ENCODE data around the gene JPH3. TPM values are rescaled to one million over a fixed set of nuclear protein-coding genes. Genes with fewer than 3 reads are reported as not detected.

Gene JPH3
- total RNA-seq, 2 experiments from 2014 or later, result 0.07 to 0.09 TPM

DNA sequence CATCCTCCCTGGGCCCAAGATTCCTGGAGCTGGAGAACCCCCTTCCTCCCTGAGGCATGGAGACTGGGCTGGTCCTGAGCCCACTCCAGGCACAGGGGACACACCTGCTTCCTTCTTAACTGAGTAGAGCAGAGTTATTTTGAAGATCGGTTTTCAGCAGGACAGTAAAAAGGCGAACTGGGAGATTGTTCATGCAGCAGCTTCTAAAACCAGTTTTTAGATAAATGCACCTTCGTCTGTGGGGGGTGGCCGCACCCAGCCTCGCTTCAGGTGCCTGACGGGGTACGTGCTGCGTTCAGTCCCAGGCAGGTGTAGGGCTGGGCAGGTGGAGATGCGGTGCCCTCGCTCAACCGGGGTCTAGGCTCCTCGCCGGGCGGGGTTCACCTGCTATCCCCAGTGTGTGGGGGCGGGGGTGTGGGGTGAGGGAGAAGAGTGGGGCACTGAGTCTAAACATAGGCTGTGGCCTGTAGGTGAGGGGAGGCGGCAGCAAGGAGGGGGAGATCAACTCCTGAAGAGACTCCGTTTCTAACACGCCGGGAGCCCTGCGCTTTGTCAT is 69.5 kb downstream of the JPH3 start:
- H3K27ac Mint-ChIP-seq, result no peak overlapping the region
- intact Hi-C loops (cut with micrococcal nuclease), result no loop called here
- ATAC-seq, result no peak
- H3K27me3 Mint-ChIP-seq, result no peaks in the 10 kb centered on the region
- no peaks in the 10 kb centered on the region for H3K36me3 Mint-ChIP-seq (ENCODE audit: low read depth)
- no peaks in the 10 kb centered on the region for H3K4me1 Mint-ChIP-seq (ENCODE audit: low read depth)
- DNase-seq, result no peak
- ChIA-PET POLR2A (no interaction called here), CTCF (no interaction called here)
- H3K9me3 Mint-ChIP-seq, result no peaks in the 10 kb centered on the region
- H3K4me3 Mint-ChIP-seq, result no peak overlapping the region
- TF ChIP-seq, protein P1, sequence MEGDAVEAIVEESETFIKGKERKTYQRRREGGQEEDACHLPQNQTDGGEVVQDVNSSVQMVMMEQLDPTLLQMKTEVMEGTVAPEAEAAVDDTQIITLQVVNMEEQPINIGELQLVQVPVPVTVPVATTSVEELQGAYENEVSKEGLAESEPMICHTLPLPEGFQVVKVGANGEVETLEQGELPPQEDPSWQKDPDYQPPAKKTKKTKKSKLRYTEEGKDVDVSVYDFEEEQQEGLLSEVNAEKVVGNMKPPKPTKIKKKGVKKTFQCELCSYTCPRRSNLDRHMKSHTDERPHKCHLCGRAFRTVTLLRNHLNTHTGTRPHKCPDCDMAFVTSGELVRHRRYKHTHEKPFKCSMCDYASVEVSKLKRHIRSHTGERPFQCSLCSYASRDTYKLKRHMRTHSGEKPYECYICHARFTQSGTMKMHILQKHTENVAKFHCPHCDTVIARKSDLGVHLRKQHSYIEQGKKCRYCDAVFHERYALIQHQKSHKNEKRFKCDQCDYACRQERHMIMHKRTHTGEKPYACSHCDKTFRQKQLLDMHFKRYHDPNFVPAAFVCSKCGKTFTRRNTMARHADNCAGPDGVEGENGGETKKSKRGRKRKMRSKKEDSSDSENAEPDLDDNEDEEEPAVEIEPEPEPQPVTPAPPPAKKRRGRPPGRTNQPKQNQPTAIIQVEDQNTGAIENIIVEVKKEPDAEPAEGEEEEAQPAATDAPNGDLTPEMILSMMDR (IDR thresholded peaks at IDR 0.05), result no peak

DNA sequence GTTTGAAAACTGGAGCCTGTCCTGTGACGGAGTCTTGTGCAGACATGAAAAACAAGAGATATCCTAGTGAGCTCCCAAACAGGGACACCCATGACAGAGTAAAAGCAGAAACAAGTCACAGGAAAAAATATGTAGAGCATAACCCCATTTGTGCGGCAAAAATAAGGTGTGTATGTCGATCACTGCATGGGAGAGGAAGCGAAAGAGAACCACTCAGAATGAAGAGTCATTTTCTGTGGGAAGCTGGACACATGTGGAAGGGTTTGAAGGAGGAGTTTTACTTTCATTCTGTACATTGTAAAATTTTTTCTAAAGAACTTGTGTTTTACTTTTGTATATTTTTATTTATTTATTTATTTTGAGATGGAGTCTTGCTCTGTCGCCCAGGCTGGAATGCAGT is 72.1 kb downstream of the JPH3 start:
- Mint-ChIP-seq H3K4me1 (ENCODE audit: low read depth) (no peaks in the 10 kb centered on the region), H3K36me3 (ENCODE audit: low read depth) (no peaks in the 10 kb centered on the region), H3K27me3 (no peaks in the 10 kb centered on the region), H3K27ac (no peak overlapping the region), H3K4me3 (no peak overlapping the region), H3K9me3 (no peaks in the 10 kb centered on the region)
- intact Hi-C loops (cut with micrococcal nuclease), result no loop called here
- DNase-seq (no peak), ATAC-seq (no peak)
- TF ChIP-seq, protein P1 (IDR thresholded peaks at IDR 0.05), result no peak
- ChIA-PET CTCF (no interaction called here), POLR2A (no interaction called here)

DNA sequence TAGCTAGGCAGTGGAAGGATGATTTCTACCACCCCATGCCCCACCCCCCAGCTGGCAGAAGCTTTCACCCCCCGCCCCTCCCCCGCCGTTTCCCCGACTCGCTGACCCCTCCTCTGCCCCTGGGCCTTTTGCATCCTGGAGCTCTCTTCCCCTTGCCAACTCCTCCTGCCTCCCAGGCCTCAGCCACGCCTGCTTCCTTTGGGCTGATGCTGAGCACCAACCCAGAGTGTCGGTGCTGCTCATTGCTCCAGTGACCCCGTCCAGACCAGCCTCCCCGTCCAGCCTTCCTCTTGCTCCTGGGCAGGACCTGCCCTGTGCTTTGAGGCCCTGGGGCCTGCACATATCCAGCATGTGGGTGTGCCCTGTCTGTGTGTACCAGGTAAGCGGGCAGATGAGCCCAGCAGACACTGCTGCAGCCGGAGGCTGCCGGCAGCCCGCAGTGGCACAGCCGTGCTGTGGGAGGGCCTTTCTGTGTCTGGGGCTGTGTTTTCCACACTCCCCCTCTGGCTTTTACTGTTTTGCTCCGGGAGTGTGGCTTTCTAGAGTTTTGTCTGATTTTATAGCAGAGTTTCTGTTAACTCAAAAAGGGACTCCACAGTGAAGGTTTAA is 72.9 kb downstream of the JPH3 start:
- POLR2A ChIA-PET, result no interaction called here

DNA sequence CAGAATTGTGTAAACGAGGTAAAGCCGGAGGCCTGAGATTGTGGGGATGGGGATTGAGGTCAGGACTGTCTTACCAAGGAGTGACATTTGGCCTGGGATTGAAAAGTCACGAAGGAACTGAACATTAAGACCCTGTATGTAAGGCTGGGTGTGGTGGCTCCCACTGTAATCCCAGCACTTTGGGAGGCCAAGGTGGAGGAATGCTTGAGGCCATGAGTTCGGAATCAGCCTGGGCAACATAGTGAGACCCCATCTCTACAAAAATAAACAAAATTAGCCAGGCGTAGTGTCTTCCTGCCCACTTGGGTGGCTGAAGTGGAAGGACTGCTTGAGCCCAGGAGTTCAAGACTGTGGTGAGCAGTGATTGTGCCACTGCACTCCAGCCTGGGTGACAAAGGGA is 75.5 kb downstream of the JPH3 start:
- ATAC-seq, result no peak
- intact Hi-C loops (cut with micrococcal nuclease), result no loop called here
- H3K36me3 Mint-ChIP-seq (ENCODE audit: low read depth), result no peaks in the 10 kb centered on the region
- DNase-seq, result no peak
- H3K4me3 Mint-ChIP-seq, result no peak overlapping the region
- no peak overlapping the region for H3K27ac Mint-ChIP-seq
- H3K9me3 Mint-ChIP-seq, result no peaks in the 10 kb centered on the region
- POLR2A ChIA-PET, result no interaction called here
- peaks cover 12% of the 10 kb centered on the region for H3K4me1 Mint-ChIP-seq (ENCODE audit: low read depth)
- TF ChIP-seq, protein P1 (IDR thresholded peaks at IDR 0.05), result no peak
- H3K27me3 Mint-ChIP-seq, result peaks cover 3% of the 10 kb centered on the region
- CTCF ChIA-PET, result no interaction called here

More for the DNA sequence above, 72.9 kb downstream of the JPH3 start:
- Mint-ChIP-seq H3K27ac (no peak overlapping the region), H3K27me3 (no peaks in the 10 kb centered on the region), H3K36me3 (ENCODE audit: low read depth) (no peaks in the 10 kb centered on the region), H3K4me1 (ENCODE audit: low read depth) (no peaks in the 10 kb centered on the region), H3K4me3 (no peak overlapping the region), H3K9me3 (no peaks in the 10 kb centered on the region)
- TF ChIP-seq, protein P1 (IDR thresholded peaks at IDR 0.05), result no peak
- intact Hi-C loops (cut with micrococcal nuclease), result no loop called here
- ATAC-seq, result no peak
- CTCF ChIA-PET, result no interaction called here
- DNase-seq, result no peak

DNA sequence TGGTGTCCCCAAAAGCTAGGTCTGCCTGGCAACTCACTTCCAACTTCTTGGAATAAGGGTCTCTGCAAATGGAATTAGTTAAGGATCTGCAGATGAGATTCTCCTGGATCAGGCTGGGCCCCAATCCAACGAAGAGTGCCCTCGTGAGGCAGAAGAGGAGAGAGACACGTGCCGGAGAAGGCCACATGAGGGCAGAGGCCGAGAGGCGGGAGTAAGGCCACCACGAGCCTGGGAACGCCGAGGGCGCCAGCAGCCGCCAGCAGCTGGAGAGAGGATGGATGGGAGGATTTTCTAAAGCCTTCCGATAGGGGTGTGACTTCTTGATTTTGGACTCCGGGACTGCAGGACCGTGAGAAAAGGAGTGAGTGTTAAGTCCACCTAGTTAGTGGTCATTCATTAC is 76.3 kb downstream of the JPH3 start:
- DNase-seq, result no peak
- peaks cover 3% of the 10 kb centered on the region for H3K27me3 Mint-ChIP-seq
- no peak for ATAC-seq
- peaks cover 12% of the 10 kb centered on the region for H3K4me1 Mint-ChIP-seq (ENCODE audit: low read depth)
- H3K36me3 Mint-ChIP-seq (ENCODE audit: low read depth), result no peaks in the 10 kb centered on the region
- intact Hi-C loops (cut with micrococcal nuclease), result no loop called here
- TF ChIP-seq, protein P1 (IDR thresholded peaks at IDR 0.05), result no peak
- no peak overlapping the region for H3K4me3 Mint-ChIP-seq
- ChIA-PET POLR2A (interaction anchor here (1.3 kb wide), 1 partner anchor 15 kb away, joined by 3 read pairs; no protein-coding TSS in a partner anchor), CTCF (interaction anchor here (1.5 kb wide), 1 partner anchor 42 kb away, joined by 3 read pairs; no protein-coding TSS in a partner anchor)
- H3K27ac Mint-ChIP-seq, result no peak overlapping the region
- H3K9me3 Mint-ChIP-seq, result no peaks in the 10 kb centered on the region

All from activated CD8-positive, alpha-beta T cell treated with anti-CD3 and anti-CD28 coated beads for 36 hours (primary cell).